Thyroid gland (tissue), 4 donors: ENCODE measurements around the gene PRR3.

Experiments used
- POLR2A ChIP-seq, 2 donors: fragments of 450-650 bp; IDR thresholded peaks; one replicate each; pipeline ENCODE4 v1.6.1; 2017; ENCODE audit warnings: antibody characterized with exemption in 2 of 2, mild to moderate bottlenecking in 2 of 2, moderate library complexity in 1 of 2
- TF ChIP-seq, protein P1 (sequence below), 6 experiments: fragments of 200-600 bp in 3 of 6; fragments of 450-650 bp in 3 of 6; sonication (generic) in 3 of 6; IDR thresholded peaks; one replicate each; pipeline ENCODE4 v1.5.1; 2016 to 2019; ENCODE audit warnings: antibody characterized with exemption in 6 of 6, mild to moderate bottlenecking in 2 of 6, inconsistent platforms in 1 of 6, moderate library complexity in 1 of 6

DNA sequence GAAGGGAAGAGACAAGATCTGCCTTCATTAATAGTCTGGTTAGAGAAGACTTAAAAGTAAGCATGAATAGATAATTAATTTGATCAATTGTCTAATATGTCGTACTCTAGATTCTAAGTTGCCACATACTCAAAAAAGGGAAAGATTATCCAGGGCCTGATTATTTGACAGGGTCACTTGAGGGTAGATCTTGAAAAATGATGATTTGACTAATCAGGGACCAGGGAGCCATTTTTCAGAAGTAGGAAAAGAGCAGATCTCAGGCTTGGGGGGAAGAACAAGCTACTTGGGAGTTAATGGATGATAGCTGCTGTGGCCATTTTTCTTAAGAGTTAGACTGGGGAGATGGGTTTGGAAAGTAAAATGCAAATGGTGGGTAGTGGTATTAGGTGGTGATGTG, 35.2 kb downstream of the PRR3 start:
- TF ChIP-seq, protein P1, sequence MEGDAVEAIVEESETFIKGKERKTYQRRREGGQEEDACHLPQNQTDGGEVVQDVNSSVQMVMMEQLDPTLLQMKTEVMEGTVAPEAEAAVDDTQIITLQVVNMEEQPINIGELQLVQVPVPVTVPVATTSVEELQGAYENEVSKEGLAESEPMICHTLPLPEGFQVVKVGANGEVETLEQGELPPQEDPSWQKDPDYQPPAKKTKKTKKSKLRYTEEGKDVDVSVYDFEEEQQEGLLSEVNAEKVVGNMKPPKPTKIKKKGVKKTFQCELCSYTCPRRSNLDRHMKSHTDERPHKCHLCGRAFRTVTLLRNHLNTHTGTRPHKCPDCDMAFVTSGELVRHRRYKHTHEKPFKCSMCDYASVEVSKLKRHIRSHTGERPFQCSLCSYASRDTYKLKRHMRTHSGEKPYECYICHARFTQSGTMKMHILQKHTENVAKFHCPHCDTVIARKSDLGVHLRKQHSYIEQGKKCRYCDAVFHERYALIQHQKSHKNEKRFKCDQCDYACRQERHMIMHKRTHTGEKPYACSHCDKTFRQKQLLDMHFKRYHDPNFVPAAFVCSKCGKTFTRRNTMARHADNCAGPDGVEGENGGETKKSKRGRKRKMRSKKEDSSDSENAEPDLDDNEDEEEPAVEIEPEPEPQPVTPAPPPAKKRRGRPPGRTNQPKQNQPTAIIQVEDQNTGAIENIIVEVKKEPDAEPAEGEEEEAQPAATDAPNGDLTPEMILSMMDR (IDR thresholded peaks at IDR 0.05), result no peak
- no peak for TF ChIP-seq POLR2A (IDR thresholded peaks at IDR 0.05)
